ENCODE measurements around the gene GATA1.

The GATA1 gene

GRCh38 chrX:48786341-48786800 is at the start of gene GATA1:
GATA1 (plus strand) TSS chrX:48786590; CDS start chrX:48791110, 4,520 bp downstream.
- in situ Hi-C loops (cut with MboI; ENCODE audit: low sequenced_read_pairs) = no loop called here

GRCh38 chrX:48736878-48737212 is 49.5 kb upstream of the GATA1 start:
- in situ Hi-C loops (cut with MboI; ENCODE audit: low sequenced_read_pairs) = no loop called here

- in situ Hi-C loops (cut with MboI; ENCODE audit: low sequenced_read_pairs) = no loop called here
Observed at GRCh38 chrX:48737213-48737938, 49.0 kb upstream of the GATA1 start.

- in situ Hi-C loops (cut with MboI; ENCODE audit: low sequenced_read_pairs) = no loop called here
Observed at GRCh38 chrX:48737940-48738339, 48.5 kb upstream of the GATA1 start.

- in situ Hi-C loops (cut with MboI; ENCODE audit: low sequenced_read_pairs) = no loop called here
Observed at GRCh38 chrX:48741834-48742233, 44.6 kb upstream of the GATA1 start.

- in situ Hi-C loops (cut with MboI; ENCODE audit: low sequenced_read_pairs) = no loop called here
Observed at GRCh38 chrX:48745222-48745621, 41.2 kb upstream of the GATA1 start.

GRCh38 chrX:48747415-48748016 is 38.9 kb upstream of the GATA1 start:
- in situ Hi-C loops (cut with MboI; ENCODE audit: low sequenced_read_pairs) = no loop called here

GRCh38 chrX:48749182-48749581 is 37.2 kb upstream of the GATA1 start:
- in situ Hi-C loops (cut with MboI; ENCODE audit: low sequenced_read_pairs) = no loop called here

GRCh38 chrX:48751343-48751742 is 35.0 kb upstream of the GATA1 start:
- in situ Hi-C loops (cut with MboI; ENCODE audit: low sequenced_read_pairs) = no loop called here

GRCh38 chrX:48752498-48752897 is 33.9 kb upstream of the GATA1 start:
- in situ Hi-C loops (cut with MboI; ENCODE audit: low sequenced_read_pairs) = no loop called here

- in situ Hi-C loops (cut with MboI; ENCODE audit: low sequenced_read_pairs) = no loop called here
Observed at GRCh38 chrX:48753708-48754228, 32.6 kb upstream of the GATA1 start.

- in situ Hi-C loops (cut with MboI; ENCODE audit: low sequenced_read_pairs) = no loop called here
Observed at GRCh38 chrX:48754238-48754637, 32.2 kb upstream of the GATA1 start.

GRCh38 chrX:48761674-48762471 is 24.5 kb upstream of the GATA1 start, which contains the start of gene GLOD5:
GLOD5 (plus strand) TSS chrX:48761747; CDS start chrX:48761791, 44 bp downstream.
- in situ Hi-C loops (cut with MboI; ENCODE audit: low sequenced_read_pairs) = no loop called here

GRCh38 chrX:48769230-48769629 is 17.2 kb upstream of the GATA1 start:
- in situ Hi-C loops (cut with MboI; ENCODE audit: low sequenced_read_pairs) = no loop called here

- in situ Hi-C loops (cut with MboI; ENCODE audit: low sequenced_read_pairs) = no loop called here
Observed at GRCh38 chrX:48770296-48770695, 16.1 kb upstream of the GATA1 start.

- in situ Hi-C loops (cut with MboI; ENCODE audit: low sequenced_read_pairs) = no loop called here
Observed at GRCh38 chrX:48772602-48773001, 13.8 kb upstream of the GATA1 start.

GRCh38 chrX:48776818-48777439 is 9.5 kb upstream of the GATA1 start:
- in situ Hi-C loops (cut with MboI; ENCODE audit: low sequenced_read_pairs) = no loop called here

GRCh38 chrX:48779399-48779798 is 7.0 kb upstream of the GATA1 start:
- in situ Hi-C loops (cut with MboI; ENCODE audit: low sequenced_read_pairs) = no loop called here

GRCh38 chrX:48781705-48782104 is 4.7 kb upstream of the GATA1 start:
- in situ Hi-C loops (cut with MboI; ENCODE audit: low sequenced_read_pairs) = no loop called here

GRCh38 chrX:48782216-48782615 is 4.2 kb upstream of the GATA1 start:
- in situ Hi-C loops (cut with MboI; ENCODE audit: low sequenced_read_pairs) = no loop called here

GRCh38 chrX:48782795-48783194 is 3.6 kb upstream of the GATA1 start:
- in situ Hi-C loops (cut with MboI; ENCODE audit: low sequenced_read_pairs) = no loop called here

Data from HL-60/S4 treated with retinoic acid at 250 ng/mL for 4 days and 3 days (cell line).